Liver (tissue), 9 donors: ENCODE results near the gene CD8B2. TPM values are rescaled to one million over a fixed set of nuclear protein-coding genes. Genes with fewer than 3 reads are reported as not detected.
"Not testable (repeated sequence)": the region's sequence is repeated elsewhere in the genome, so short reads cannot be mapped to it uniquely, and the experiment has no call there.

Experiments
- DNase-seq: peaks from one replicate; pipeline ENCODE4 v3.0.0-alpha.2; 2017; ENCODE audit warnings: low spot score
- H3K27ac ChIP-seq, 2 donors: one replicate each; pipeline ENCODE4 v1.7.0; 2013; ENCODE audit warnings: inconsistent platforms in 2 of 2, low read length in 2 of 2, control low read depth in 1 of 2, low read depth in 1 of 2, mild to moderate bottlenecking in 1 of 2
- H3K27me3 ChIP-seq, 4 donors: one replicate each; pipeline versions ENCODE4 v1.6.1 to v1.7.0; 2013; ENCODE audit warnings: low read length in 3 of 4, inconsistent platforms in 1 of 4, mild to moderate bottlenecking in 1 of 4, moderate library complexity in 1 of 4; ENCODE audit not compliant: control insufficient read depth in 4 of 4, insufficient read depth in 4 of 4
- H3K36me3 ChIP-seq, 4 donors: one replicate each; pipeline versions ENCODE4 v1.6.1 to v1.7.0; 2013; ENCODE audit warnings: low read length in 3 of 4, mild to moderate bottlenecking in 3 of 4, low read depth in 1 of 4, moderate library complexity in 1 of 4; ENCODE audit not compliant: control insufficient read depth in 4 of 4, insufficient read depth in 3 of 4
- H3K4me1 ChIP-seq, 4 donors: one replicate each; pipeline versions ENCODE4 v1.6.1 to v1.7.0; 2013; ENCODE audit warnings: low read length in 3 of 4, mild to moderate bottlenecking in 3 of 4, moderate library complexity in 1 of 4; ENCODE audit not compliant: control insufficient read depth in 4 of 4, insufficient read depth in 4 of 4
- H3K4me3 ChIP-seq, 3 donors: one replicate each; pipeline versions ENCODE4 v1.6.1 to v1.7.0; 2013; ENCODE audit warnings: low read length in 3 of 3, control low read depth in 1 of 3, low read depth in 1 of 3, mild to moderate bottlenecking in 1 of 3
- H3K9ac ChIP-seq, 2 donors: one replicate each; pipeline ENCODE4 v1.7.0; 2013; ENCODE audit warnings: low read length in 2 of 2, mild to moderate bottlenecking in 2 of 2, moderate library complexity in 2 of 2, control low read depth in 1 of 2, low read depth in 1 of 2
- H3K9me3 ChIP-seq, 4 donors: one replicate each; pipeline versions ENCODE4 v1.6.1 to v1.7.0; 2013; ENCODE audit warnings: low read length in 3 of 4; ENCODE audit not compliant: control insufficient read depth in 4 of 4
- EGR1 ChIP-seq, 2 donors: IDR thresholded peaks; 2 replicates each; pipeline ENCODE4 v1.6.1; 2016 to 2018; ENCODE audit warnings: antibody characterized with exemption in 2 of 2, low read depth in 2 of 2
- FOXA1 ChIP-seq: IDR thresholded peaks from 2 replicates; pipeline ENCODE4 v1.6.1; 2016; ENCODE audit warnings: antibody characterized with exemption
- FOXA2 ChIP-seq: IDR thresholded peaks from 2 replicates; pipeline ENCODE4 v1.6.1; 2016; ENCODE audit warnings: antibody characterized with exemption
- GABPA ChIP-seq, 2 donors: IDR thresholded peaks in 1 of 2; conservative IDR thresholded peaks in 1 of 2; 2 replicates each; pipeline ENCODE4 v1.6.1; 2016; ENCODE audit warnings: antibody characterized with exemption in 2 of 2, mild to moderate bottlenecking in 1 of 2, moderate library complexity in 1 of 2
- HNF4A ChIP-seq, 2 donors: conservative IDR thresholded peaks; 2 replicates each; pipeline ENCODE4 v1.6.1; 2016; ENCODE audit warnings: antibody characterized with exemption in 2 of 2, mild to moderate bottlenecking in 2 of 2
- HNF4G ChIP-seq: IDR thresholded peaks from 2 replicates; pipeline ENCODE4 v1.6.1; 2016; ENCODE audit warnings: antibody characterized with exemption
- JUND ChIP-seq, 2 donors: IDR thresholded peaks; 2 replicates each; pipeline ENCODE4 v1.6.1; 2016; ENCODE audit warnings: antibody characterized with exemption in 2 of 2
- NR2F2 ChIP-seq: IDR thresholded peaks from 2 replicates; pipeline ENCODE4 v1.6.1; 2016; ENCODE audit warnings: antibody characterized with exemption
- RAD21 ChIP-seq, 2 donors: IDR thresholded peaks; 2 replicates each; pipeline ENCODE4 v1.6.1; 2016; ENCODE audit warnings: antibody characterized with exemption in 2 of 2, mild to moderate bottlenecking in 2 of 2
- RXRA ChIP-seq, 2 donors: IDR thresholded peaks; 2 replicates each; pipeline ENCODE4 v1.6.1; 2017 to 2018; ENCODE audit warnings: antibody characterized with exemption in 2 of 2, mild to moderate bottlenecking in 1 of 2
- SP1 ChIP-seq: IDR thresholded peaks from 2 replicates; pipeline ENCODE4 v1.6.1; 2018; ENCODE audit warnings: antibody characterized with exemption, mild to moderate bottlenecking
- TAF1 ChIP-seq: conservative IDR thresholded peaks from 2 replicates; pipeline ENCODE4 v1.6.1; 2016; ENCODE audit warnings: antibody characterized with exemption, mild to moderate bottlenecking
- YY1 ChIP-seq: IDR thresholded peaks from 2 replicates; pipeline ENCODE4 v1.6.1; 2016; ENCODE audit warnings: antibody characterized with exemption, mild to moderate bottlenecking
- WGBS: extraction: QIAGEN DNeasy Blood & Tissue Kit; methylation state at CpG from one replicate; pipeline ENCODE4 v1.1.7; 2013; 5-methylcytosine and 5-hydroxymethylcytosine counted together
- polyA plus RNA-seq, 2 donors: library from polyadenylated mRNA; stranded (reverse) in 1 of 2; unstranded in 1 of 2; fragments of 200-250 nt in 1 of 2; fragments of >200 nt in 1 of 2; fragmentation: Nextera tagmentation in 1 of 2; extraction: Ambion mirVana in 1 of 2; gene quantifications; one replicate each; pipeline versions ENCODE4 v1.2.1 to v1.2.3, GENCODE V29; 2013 to 2015
- total RNA-seq, 2 donors: library from RNA; depleted of rRNA; stranded (reverse); fragments of >200 nt; gene quantifications; one replicate each; pipeline ENCODE4 v1.2.3, GENCODE V29; 2014
- TF ChIP-seq, protein P1 (sequence below): IDR thresholded peaks from 2 replicates; pipeline ENCODE4 v1.6.1; 2016; ENCODE audit warnings: antibody characterized with exemption
- TF ChIP-seq, protein P2 (sequence below): IDR thresholded peaks from 2 replicates; pipeline ENCODE4 v1.6.1; 2016; ENCODE audit warnings: antibody characterized with exemption
- TF ChIP-seq, protein P3 (sequence below): IDR thresholded peaks from 2 replicates; pipeline ENCODE4 v1.6.1; 2016; ENCODE audit warnings: antibody characterized with exemption, mild to moderate bottlenecking
- TF ChIP-seq, protein P4 (sequence below): fragments of 150-350 bp; IDR thresholded peaks from 2 replicates; pipeline ENCODE4 v1.5.1; 2017; ENCODE audit warnings: improper control_type of control experiment, low read depth, low read length; ENCODE audit not compliant: missing input control
- TF ChIP-seq, protein P5 (sequence below): IDR thresholded peaks from 2 replicates; pipeline ENCODE4 v1.6.1; 2016; ENCODE audit warnings: antibody characterized with exemption
- donor health status: healthy.
- donor health status: healthy.
- donor health status: healthy.
- donor health status: healthy.
- donor health status: healthy.

The CD8B2 gene
- total and polyA plus RNA-seq, 4 donors, result under 0.01 to 0.05 TPM; not detected in 2

DNA sequence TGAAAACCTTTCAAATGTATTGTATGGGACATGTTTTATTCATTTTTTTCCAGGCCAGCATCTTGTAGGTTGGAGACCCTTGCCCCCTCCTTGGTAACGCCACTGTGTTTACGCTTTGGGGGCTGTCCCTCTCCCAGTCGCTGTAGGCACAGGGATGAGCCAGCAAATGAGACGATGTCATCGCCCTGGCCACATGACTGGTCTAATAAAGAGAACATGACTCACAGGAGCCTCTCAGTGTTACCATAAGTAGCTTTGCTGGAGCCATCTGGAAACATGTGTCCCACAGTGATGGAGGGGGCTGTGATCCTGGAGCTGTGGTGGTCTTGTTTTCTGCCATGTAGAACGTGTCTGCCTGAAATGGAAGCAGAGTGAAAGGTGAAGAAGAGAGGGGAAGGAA, 78.9 kb downstream of the CD8B2 start:
- WGBS, result 65% methylated on average over 6 of the region's 6 CpGs
- no peak for DNase-seq
- TF ChIP-seq EGR1 (IDR thresholded peaks at IDR 0.05; ENCODE audit: low read depth in 2 of 2), result no peak
- TF ChIP-seq, protein P1, sequence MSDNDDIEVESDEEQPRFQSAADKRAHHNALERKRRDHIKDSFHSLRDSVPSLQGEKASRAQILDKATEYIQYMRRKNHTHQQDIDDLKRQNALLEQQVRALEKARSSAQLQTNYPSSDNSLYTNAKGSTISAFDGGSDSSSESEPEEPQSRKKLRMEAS, result no peak
- no peak for TF ChIP-seq SP1
- no peak for TF ChIP-seq RAD21 (IDR thresholded peaks at IDR 0.05)
- TF ChIP-seq TAF1, result no peak
- no peak for TF ChIP-seq NR2F2
- TF ChIP-seq FOXA2, result no peak
- TF ChIP-seq, protein P2, sequence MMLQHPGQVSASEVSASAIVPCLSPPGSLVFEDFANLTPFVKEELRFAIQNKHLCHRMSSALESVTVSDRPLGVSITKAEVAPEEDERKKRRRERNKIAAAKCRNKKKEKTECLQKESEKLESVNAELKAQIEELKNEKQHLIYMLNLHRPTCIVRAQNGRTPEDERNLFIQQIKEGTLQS, result no peak
- TF ChIP-seq YY1, result no peak
- TF ChIP-seq, protein P3, sequence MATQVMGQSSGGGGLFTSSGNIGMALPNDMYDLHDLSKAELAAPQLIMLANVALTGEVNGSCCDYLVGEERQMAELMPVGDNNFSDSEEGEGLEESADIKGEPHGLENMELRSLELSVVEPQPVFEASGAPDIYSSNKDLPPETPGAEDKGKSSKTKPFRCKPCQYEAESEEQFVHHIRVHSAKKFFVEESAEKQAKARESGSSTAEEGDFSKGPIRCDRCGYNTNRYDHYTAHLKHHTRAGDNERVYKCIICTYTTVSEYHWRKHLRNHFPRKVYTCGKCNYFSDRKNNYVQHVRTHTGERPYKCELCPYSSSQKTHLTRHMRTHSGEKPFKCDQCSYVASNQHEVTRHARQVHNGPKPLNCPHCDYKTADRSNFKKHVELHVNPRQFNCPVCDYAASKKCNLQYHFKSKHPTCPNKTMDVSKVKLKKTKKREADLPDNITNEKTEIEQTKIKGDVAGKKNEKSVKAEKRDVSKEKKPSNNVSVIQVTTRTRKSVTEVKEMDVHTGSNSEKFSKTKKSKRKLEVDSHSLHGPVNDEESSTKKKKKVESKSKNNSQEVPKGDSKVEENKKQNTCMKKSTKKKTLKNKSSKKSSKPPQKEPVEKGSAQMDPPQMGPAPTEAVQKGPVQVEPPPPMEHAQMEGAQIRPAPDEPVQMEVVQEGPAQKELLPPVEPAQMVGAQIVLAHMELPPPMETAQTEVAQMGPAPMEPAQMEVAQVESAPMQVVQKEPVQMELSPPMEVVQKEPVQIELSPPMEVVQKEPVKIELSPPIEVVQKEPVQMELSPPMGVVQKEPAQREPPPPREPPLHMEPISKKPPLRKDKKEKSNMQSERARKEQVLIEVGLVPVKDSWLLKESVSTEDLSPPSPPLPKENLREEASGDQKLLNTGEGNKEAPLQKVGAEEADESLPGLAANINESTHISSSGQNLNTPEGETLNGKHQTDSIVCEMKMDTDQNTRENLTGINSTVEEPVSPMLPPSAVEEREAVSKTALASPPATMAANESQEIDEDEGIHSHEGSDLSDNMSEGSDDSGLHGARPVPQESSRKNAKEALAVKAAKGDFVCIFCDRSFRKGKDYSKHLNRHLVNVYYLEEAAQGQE, result no peak
- TF ChIP-seq JUND (IDR thresholded peaks at IDR 0.05), result no peak
- TF ChIP-seq RXRA (IDR thresholded peaks at IDR 0.05), result no peak
- TF ChIP-seq, protein P4, sequence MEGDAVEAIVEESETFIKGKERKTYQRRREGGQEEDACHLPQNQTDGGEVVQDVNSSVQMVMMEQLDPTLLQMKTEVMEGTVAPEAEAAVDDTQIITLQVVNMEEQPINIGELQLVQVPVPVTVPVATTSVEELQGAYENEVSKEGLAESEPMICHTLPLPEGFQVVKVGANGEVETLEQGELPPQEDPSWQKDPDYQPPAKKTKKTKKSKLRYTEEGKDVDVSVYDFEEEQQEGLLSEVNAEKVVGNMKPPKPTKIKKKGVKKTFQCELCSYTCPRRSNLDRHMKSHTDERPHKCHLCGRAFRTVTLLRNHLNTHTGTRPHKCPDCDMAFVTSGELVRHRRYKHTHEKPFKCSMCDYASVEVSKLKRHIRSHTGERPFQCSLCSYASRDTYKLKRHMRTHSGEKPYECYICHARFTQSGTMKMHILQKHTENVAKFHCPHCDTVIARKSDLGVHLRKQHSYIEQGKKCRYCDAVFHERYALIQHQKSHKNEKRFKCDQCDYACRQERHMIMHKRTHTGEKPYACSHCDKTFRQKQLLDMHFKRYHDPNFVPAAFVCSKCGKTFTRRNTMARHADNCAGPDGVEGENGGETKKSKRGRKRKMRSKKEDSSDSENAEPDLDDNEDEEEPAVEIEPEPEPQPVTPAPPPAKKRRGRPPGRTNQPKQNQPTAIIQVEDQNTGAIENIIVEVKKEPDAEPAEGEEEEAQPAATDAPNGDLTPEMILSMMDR, result no peak
- no peak for TF ChIP-seq HNF4A (conservative IDR thresholded peaks at IDR 0.05)
- TF ChIP-seq HNF4G, result no peak
- TF ChIP-seq FOXA1, result no peak
- TF ChIP-seq, protein P5, sequence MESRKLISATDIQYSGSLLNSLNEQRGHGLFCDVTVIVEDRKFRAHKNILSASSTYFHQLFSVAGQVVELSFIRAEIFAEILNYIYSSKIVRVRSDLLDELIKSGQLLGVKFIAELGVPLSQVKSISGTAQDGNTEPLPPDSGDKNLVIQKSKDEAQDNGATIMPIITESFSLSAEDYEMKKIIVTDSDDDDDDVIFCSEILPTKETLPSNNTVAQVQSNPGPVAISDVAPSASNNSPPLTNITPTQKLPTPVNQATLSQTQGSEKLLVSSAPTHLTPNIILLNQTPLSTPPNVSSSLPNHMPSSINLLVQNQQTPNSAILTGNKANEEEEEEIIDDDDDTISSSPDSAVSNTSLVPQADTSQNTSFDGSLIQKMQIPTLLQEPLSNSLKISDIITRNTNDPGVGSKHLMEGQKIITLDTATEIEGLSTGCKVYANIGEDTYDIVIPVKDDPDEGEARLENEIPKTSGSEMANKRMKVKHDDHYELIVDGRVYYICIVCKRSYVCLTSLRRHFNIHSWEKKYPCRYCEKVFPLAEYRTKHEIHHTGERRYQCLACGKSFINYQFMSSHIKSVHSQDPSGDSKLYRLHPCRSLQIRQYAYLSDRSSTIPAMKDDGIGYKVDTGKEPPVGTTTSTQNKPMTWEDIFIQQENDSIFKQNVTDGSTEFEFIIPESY, result no peak
- no peak for TF ChIP-seq GABPA (IDR thresholded peaks at IDR 0.05 in 1 of 2, conservative IDR thresholded peaks at IDR 0.05 in 1 of 2)
- Histone ChIP-seq H3K4me1 (no peaks in the 10 kb centered on the region), H3K9ac (no peak overlapping the region), H3K36me3 (no peaks in the 10 kb centered on the region), H3K27me3 (no peaks in the 10 kb centered on the region), H3K27ac (peak overlapping the region in 1 of 2 donors; percentile 29), H3K9me3 (no peaks in the 10 kb centered on the region), H3K4me3 (no peak overlapping the region)

DNA sequence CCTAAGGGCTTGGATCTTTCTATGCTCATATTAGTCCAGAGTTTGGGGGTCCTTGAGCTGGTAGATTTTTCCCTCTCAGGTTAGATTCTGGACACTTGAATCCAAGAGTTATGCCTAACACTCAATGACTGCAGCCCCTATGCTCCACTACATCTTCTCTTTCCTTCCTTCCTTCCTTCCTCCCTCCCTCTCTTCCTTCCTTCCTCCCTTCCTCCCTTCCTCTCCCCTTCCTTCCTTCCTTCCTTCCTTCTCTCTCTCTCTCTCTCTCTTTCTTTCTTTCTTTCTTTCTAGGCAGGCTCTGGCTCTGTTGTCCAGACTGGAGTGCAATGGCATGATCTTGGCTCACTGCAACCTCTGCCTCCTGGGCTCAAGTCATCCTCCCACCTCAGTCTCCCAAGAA, 79.3 kb downstream of the CD8B2 start:
- H3K27me3 ChIP-seq, H3K4me1 ChIP-seq, H3K9ac ChIP-seq, H3K36me3 ChIP-seq, H3K4me3 ChIP-seq, H3K9me3 ChIP-seq, DNase-seq: not testable (repeated sequence)
- peak overlapping the region in 1 of 2 donors; percentile 29 for H3K27ac ChIP-seq
